GM23338 (cell line): ENCODE data around the gene MAP4K3. TPM values are rescaled to one million over a fixed set of nuclear protein-coding genes. Genes with fewer than 3 reads are reported as not detected.

Experiments
- ATAC-seq: fragments of 200-7000 bp; cut with Tn5 transposase; 3 replicates; pipeline ENCODE4 v1.9.1; 2020
- DNase-seq: peaks from one replicate; pipeline ENCODE4 v3.0.0-alpha.2; 2015; ENCODE audit warnings: low spot score
- H2AFZ ChIP-seq: fragments of 200-600 bp; sonication (generic); 2 replicates; pipeline ENCODE4 v1.8.0; 2016; ENCODE audit warnings: antibody characterized with exemption, mild to moderate bottlenecking, moderate library complexity
- H3F3A ChIP-seq: fragments of 200-600 bp; sonication (generic); replicated peaks from 2 replicates; pipeline ENCODE4 v1.8.0; 2017; ENCODE audit warnings: antibody characterized with exemption, mixed run types, low read depth
- H3K27ac ChIP-seq: fragments of 200-600 bp; sonication (generic); 2 replicates; pipeline ENCODE4 v1.6.1; 2016; ENCODE audit warnings: low read depth
- H3K27me3 ChIP-seq: fragments of 200-600 bp; sonication (generic); 2 replicates; pipeline ENCODE4 v1.8.0; 2016; ENCODE audit warnings: mild to moderate bottlenecking, mixed run types, moderate library complexity; ENCODE audit not compliant: insufficient read depth
- H3K36me3 ChIP-seq: fragments of 200-600 bp; sonication (generic); 2 replicates; pipeline ENCODE4 v1.8.0; 2016; ENCODE audit warnings: mild to moderate bottlenecking; ENCODE audit not compliant: insufficient read depth
- H3K4me1 ChIP-seq: fragments of 200-600 bp; sonication (generic); 2 replicates; pipeline ENCODE4 v1.8.0; 2016; ENCODE audit warnings: mild to moderate bottlenecking, moderate library complexity; ENCODE audit not compliant: insufficient read depth
- H3K4me2 ChIP-seq: fragments of 200-600 bp; sonication (generic); 2 replicates; pipeline ENCODE4 v1.7.1; 2017; ENCODE audit warnings: mixed run types
- H3K4me3 ChIP-seq: fragments of 200-600 bp; sonication (generic); 2 replicates; pipeline ENCODE4 v1.6.1; 2016; ENCODE audit warnings: mixed run types
- H3K79me2 ChIP-seq: fragments of 200-600 bp; sonication (generic); replicated peaks from 2 replicates; pipeline ENCODE4 v1.8.0; 2017; ENCODE audit warnings: mild to moderate bottlenecking; ENCODE audit not compliant: insufficient read depth
- H3K9me2 ChIP-seq: fragments of 200-600 bp; sonication (generic); 2 replicates; pipeline ENCODE4 v1.8.0; 2017; ENCODE audit not compliant: insufficient read depth
- H4K20me1 ChIP-seq: fragments of 200-600 bp; sonication (generic); replicated peaks from 2 replicates; pipeline ENCODE4 v1.8.0; 2017; ENCODE audit warnings: mild to moderate bottlenecking; ENCODE audit not compliant: insufficient read depth
- H3K27ac Mint-ChIP-seq: 2 replicates; pipeline ENCODE4 v1.8.0; 2020; ENCODE audit warnings: inconsistent platforms, mild to moderate bottlenecking, moderate library complexity, mixed read lengths
- H3K27me3 Mint-ChIP-seq: 3 replicates; pipeline ENCODE4 v1.8.0; 2022; ENCODE audit warnings: low read depth, mild to moderate bottlenecking, moderate library complexity, mixed read lengths, inconsistent platforms; ENCODE audit not compliant: insufficient read depth, poor library complexity
- H3K36me3 Mint-ChIP-seq: 3 replicates; pipeline ENCODE4 v1.8.0; 2021; ENCODE audit warnings: low read depth, mild to moderate bottlenecking, inconsistent platforms, moderate library complexity, mixed read lengths
- H3K4me1 Mint-ChIP-seq: 3 replicates; pipeline ENCODE4 v1.8.0; 2020; ENCODE audit warnings: mild to moderate bottlenecking, inconsistent platforms, mixed read lengths
- H3K4me3 Mint-ChIP-seq: 3 replicates; pipeline ENCODE4 v1.8.0; 2021; ENCODE audit warnings: moderate library complexity, mild to moderate bottlenecking, inconsistent platforms, mixed read lengths
- H3K9me3 Mint-ChIP-seq: 3 replicates; pipeline ENCODE4 v1.8.0; 2020; ENCODE audit warnings: moderate library complexity, mild to moderate bottlenecking, inconsistent platforms, mixed read lengths
- CREB1 ChIP-seq: fragments of 250-450 bp; sonication (Bioruptor Pico); IDR thresholded peaks from 2 replicates; pipeline ENCODE4 v1.5.0; 2020; ENCODE audit warnings: low read depth, mild to moderate bottlenecking, moderate library complexity
- EZH2 ChIP-seq: fragments of 200-600 bp; sonication (generic); IDR thresholded peaks from one replicate; pipeline ENCODE4 v1.8.0; 2017; ENCODE audit warnings: antibody characterized with exemption, mild to moderate bottlenecking, low read depth; ENCODE audit not compliant: unreplicated experiment
- EZH2phosphoT487 ChIP-seq: fragments of 200-600 bp; sonication (generic); IDR thresholded peaks from one replicate; pipeline ENCODE4 v1.8.1; 2018; ENCODE audit warnings: antibody characterized with exemption; ENCODE audit not compliant: unreplicated experiment
- JUNB ChIP-seq: IDR thresholded peaks from one replicate; pipeline ENCODE4 v1.6.1; 2016; ENCODE audit warnings: antibody characterized with exemption; ENCODE audit not compliant: unreplicated experiment
- STAT1 ChIP-seq: IDR thresholded peaks from one replicate; pipeline ENCODE4 v1.6.1; 2016; ENCODE audit warnings: antibody characterized with exemption; ENCODE audit not compliant: unreplicated experiment
- ZNF114 ChIP-seq: fragments of 250-450 bp; sonication (Bioruptor Pico); IDR thresholded peaks from 2 replicates; pipeline ENCODE4 v1.5.0; 2020; ENCODE audit warnings: mild to moderate bottlenecking, moderate library complexity
- ZNF331 ChIP-seq: fragments of 250-450 bp; sonication (Bioruptor Pico); IDR thresholded peaks from 2 replicates; pipeline ENCODE4 v1.5.0; 2020; ENCODE audit warnings: low read depth, mild to moderate bottlenecking, moderate library complexity
- polyA plus RNA-seq: library from polyadenylated mRNA; unstranded; fragments of >200 nt; fragmentation: Nextera tagmentation; extraction: Ambion mirVana; gene quantifications from 2 replicates; pipeline ENCODE4 v1.2.1, GENCODE V29; 2016
- total RNA-seq: library from RNA; depleted of rRNA; stranded (reverse); fragments of >200 nt; shearing (Covaris generic); gene quantifications from 2 replicates; pipeline ENCODE4 v1.2.3, GENCODE V29; 2014
- TF ChIP-seq, protein P1 (sequence below): IDR thresholded peaks from one replicate; pipeline ENCODE4 v1.6.1; 2018; ENCODE audit warnings: antibody characterized with exemption; ENCODE audit not compliant: unreplicated experiment
- TF ChIP-seq, protein P2 (sequence below): IDR thresholded peaks from 2 replicates; pipeline ENCODE4 v1.6.1; 2016; ENCODE audit warnings: antibody characterized with exemption
- TF ChIP-seq, protein P3 (sequence below): fragments of 250-450 bp; sonication (Bioruptor Pico); IDR thresholded peaks from 2 replicates; pipeline ENCODE4 v1.5.0; 2020; ENCODE audit warnings: mild to moderate bottlenecking, moderate library complexity

The MAP4K3 gene
- total and polyA plus RNA-seq, 2 experiments from 2014 or later = 33.0 to 90.7 TPM

DNA sequence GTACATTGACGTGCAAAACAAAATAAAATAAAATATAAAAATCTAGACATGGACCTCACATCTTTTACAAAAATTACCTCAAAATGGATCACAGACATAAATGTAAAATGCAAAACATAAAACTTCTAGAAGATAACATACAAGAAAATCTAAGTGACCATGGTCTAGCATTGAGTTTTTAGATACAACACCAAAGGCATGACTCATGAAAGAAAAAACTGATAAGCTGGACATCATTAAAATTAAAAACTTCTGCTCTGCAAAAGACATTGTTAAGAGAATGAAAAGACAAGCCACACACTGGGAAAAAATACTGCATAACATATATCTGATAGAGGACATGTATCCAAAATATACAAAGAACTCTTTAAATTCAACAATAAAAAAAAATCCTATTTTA is 14.4 kb downstream of the MAP4K3 start:
- Histone ChIP-seq H3K4me1 (peaks cover 68% of the 10 kb centered on the region), H3K4me2 (no peak overlapping the region), H4K20me1 (peaks cover 30% of the 10 kb centered on the region), H3F3A (no peaks in the 10 kb centered on the region), H3K4me3 (no peak overlapping the region), H3K9me2 (peaks cover 3% of the 10 kb centered on the region; the same call in 1 of the 2 replicates), H3K36me3 (no peaks in the 10 kb centered on the region), H3K79me2 (peaks cover 100% of the 10 kb centered on the region), H3K27me3 (no peaks in the 10 kb centered on the region), H3K27ac (no peak overlapping the region), H2AFZ (no peak overlapping the region)
- ATAC-seq = no peak
- Mint-ChIP-seq H3K27me3 (no peaks in the 10 kb centered on the region), H3K4me3 (no peak overlapping the region), H3K9me3 (no peaks in the 10 kb centered on the region), H3K4me1 (peaks cover 52% of the 10 kb centered on the region), H3K27ac (no peak overlapping the region), H3K36me3 (no peaks in the 10 kb centered on the region)
- DNase-seq = no peak
- TF ChIP-seq EZH2phosphoT487 (no peak), ZNF331 (CRISPR knock-in tag) (no peak), JUNB (no peak), EZH2 (no peak), STAT1 (no peak)
- TF ChIP-seq, protein P1, sequence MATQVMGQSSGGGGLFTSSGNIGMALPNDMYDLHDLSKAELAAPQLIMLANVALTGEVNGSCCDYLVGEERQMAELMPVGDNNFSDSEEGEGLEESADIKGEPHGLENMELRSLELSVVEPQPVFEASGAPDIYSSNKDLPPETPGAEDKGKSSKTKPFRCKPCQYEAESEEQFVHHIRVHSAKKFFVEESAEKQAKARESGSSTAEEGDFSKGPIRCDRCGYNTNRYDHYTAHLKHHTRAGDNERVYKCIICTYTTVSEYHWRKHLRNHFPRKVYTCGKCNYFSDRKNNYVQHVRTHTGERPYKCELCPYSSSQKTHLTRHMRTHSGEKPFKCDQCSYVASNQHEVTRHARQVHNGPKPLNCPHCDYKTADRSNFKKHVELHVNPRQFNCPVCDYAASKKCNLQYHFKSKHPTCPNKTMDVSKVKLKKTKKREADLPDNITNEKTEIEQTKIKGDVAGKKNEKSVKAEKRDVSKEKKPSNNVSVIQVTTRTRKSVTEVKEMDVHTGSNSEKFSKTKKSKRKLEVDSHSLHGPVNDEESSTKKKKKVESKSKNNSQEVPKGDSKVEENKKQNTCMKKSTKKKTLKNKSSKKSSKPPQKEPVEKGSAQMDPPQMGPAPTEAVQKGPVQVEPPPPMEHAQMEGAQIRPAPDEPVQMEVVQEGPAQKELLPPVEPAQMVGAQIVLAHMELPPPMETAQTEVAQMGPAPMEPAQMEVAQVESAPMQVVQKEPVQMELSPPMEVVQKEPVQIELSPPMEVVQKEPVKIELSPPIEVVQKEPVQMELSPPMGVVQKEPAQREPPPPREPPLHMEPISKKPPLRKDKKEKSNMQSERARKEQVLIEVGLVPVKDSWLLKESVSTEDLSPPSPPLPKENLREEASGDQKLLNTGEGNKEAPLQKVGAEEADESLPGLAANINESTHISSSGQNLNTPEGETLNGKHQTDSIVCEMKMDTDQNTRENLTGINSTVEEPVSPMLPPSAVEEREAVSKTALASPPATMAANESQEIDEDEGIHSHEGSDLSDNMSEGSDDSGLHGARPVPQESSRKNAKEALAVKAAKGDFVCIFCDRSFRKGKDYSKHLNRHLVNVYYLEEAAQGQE = no peak

DNA sequence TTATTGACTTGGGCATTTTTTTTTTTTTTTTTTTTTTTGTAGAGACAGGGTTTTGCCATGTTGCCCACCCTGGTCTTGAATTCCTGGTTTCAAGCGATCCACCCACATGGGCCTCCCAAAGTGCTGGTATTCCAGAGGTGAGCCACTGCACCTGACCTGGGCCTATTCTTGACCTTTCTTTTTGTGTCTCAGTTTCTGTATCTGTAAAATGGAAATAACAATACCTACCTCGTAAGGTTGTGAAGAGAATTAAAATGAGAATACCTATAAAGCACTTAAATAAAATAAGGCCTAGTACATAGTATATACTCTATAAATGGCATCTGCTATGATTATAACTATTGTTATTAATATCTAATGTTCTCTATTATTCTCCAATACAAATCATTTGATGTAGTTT is 15.7 kb downstream of the MAP4K3 start:
- H3K4me1 Mint-ChIP-seq = peaks cover 50% of the 10 kb centered on the region
- Histone ChIP-seq H3F3A (no peaks in the 10 kb centered on the region), H3K27ac (no peak overlapping the region), H2AFZ (no peak overlapping the region), H4K20me1 (peaks cover 30% of the 10 kb centered on the region), H3K9me2 (peaks cover 3% of the 10 kb centered on the region; the same call in 1 of the 2 replicates), H3K27me3 (no peaks in the 10 kb centered on the region), H3K4me1 (peaks cover 69% of the 10 kb centered on the region), H3K79me2 (peaks cover 100% of the 10 kb centered on the region), H3K4me3 (no peak overlapping the region), H3K36me3 (no peaks in the 10 kb centered on the region), H3K4me2 (no peak overlapping the region)
- ATAC-seq (no peak), DNase-seq (no peak)
- H3K27me3 Mint-ChIP-seq = no peaks in the 10 kb centered on the region
- no peak overlapping the region for H3K4me3 Mint-ChIP-seq
- H3K36me3 Mint-ChIP-seq = no peaks in the 10 kb centered on the region
- no peaks in the 10 kb centered on the region for H3K9me3 Mint-ChIP-seq
- no peak overlapping the region for H3K27ac Mint-ChIP-seq
- TF ChIP-seq, protein P2, sequence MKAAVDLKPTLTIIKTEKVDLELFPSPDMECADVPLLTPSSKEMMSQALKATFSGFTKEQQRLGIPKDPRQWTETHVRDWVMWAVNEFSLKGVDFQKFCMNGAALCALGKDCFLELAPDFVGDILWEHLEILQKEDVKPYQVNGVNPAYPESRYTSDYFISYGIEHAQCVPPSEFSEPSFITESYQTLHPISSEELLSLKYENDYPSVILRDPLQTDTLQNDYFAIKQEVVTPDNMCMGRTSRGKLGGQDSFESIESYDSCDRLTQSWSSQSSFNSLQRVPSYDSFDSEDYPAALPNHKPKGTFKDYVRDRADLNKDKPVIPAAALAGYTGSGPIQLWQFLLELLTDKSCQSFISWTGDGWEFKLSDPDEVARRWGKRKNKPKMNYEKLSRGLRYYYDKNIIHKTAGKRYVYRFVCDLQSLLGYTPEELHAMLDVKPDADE = no peak
- TF ChIP-seq EZH2phosphoT487 (no peak), CREB1 (CRISPR knock-in tag) (no peak), JUNB (no peak), ZNF114 (CRISPR knock-in tag) (no peak)
- TF ChIP-seq, protein P3, sequence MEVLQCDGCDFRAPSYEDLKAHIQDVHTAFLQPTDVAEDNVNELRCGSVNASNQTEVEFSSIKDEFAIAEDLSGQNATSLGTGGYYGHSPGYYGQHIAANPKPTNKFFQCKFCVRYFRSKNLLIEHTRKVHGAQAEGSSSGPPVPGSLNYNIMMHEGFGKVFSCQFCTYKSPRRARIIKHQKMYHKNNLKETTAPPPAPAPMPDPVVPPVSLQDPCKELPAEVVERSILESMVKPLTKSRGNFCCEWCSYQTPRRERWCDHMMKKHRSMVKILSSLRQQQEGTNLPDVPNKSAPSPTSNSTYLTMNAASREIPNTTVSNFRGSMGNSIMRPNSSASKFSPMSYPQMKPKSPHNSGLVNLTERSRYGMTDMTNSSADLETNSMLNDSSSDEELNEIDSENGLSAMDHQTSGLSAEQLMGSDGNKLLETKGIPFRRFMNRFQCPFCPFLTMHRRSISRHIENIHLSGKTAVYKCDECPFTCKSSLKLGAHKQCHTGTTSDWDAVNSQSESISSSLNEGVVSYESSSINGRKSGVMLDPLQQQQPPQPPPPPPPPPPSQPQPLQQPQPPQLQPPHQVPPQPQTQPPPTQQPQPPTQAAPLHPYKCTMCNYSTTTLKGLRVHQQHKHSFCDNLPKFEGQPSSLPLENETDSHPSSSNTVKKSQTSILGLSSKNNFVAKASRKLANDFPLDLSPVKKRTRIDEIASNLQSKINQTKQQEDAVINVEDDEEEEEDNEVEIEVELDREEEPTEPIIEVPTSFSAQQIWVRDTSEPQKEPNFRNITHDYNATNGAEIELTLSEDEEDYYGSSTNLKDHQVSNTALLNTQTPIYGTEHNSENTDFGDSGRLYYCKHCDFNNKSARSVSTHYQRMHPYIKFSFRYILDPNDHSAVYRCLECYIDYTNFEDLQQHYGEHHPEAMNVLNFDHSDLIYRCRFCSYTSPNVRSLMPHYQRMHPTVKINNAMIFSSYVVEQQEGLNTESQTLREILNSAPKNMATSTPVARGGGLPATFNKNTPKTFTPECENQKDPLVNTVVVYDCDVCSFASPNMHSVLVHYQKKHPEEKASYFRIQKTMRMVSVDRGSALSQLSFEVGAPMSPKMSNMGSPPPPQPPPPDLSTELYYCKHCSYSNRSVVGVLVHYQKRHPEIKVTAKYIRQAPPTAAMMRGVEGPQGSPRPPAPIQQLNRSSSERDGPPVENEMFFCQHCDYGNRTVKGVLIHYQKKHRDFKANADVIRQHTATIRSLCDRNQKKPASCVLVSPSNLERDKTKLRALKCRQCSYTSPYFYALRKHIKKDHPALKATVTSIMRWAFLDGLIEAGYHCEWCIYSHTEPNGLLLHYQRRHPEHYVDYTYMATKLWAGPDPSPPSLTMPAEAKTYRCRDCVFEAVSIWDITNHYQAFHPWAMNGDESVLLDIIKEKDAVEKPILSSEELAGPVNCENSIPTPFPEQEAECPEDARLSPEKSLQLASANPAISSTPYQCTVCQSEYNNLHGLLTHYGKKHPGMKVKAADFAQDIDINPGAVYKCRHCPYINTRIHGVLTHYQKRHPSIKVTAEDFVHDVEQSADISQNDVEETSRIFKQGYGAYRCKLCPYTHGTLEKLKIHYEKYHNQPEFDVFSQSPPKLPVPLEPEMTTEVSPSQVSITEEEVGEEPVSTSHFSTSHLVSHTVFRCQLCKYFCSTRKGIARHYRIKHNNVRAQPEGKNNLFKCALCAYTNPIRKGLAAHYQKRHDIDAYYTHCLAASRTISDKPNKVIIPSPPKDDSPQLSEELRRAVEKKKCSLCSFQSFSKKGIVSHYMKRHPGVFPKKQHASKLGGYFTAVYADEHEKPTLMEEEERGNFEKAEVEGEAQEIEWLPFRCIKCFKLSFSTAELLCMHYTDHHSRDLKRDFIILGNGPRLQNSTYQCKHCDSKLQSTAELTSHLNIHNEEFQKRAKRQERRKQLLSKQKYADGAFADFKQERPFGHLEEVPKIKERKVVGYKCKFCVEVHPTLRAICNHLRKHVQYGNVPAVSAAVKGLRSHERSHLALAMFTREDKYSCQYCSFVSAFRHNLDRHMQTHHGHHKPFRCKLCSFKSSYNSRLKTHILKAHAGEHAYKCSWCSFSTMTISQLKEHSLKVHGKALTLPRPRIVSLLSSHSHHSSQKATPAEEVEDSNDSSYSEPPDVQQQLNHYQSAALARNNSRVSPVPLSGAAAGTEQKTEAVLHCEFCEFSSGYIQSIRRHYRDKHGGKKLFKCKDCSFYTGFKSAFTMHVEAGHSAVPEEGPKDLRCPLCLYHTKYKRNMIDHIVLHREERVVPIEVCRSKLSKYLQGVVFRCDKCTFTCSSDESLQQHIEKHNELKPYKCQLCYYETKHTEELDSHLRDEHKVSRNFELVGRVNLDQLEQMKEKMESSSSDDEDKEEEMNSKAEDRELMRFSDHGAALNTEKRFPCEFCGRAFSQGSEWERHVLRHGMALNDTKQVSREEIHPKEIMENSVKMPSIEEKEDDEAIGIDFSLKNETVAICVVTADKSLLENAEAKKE (CRISPR knock-in tag) = no peak
